ENCODE results near the gene ATRN. TPM values are rescaled to one million over a fixed set of nuclear protein-coding genes. Genes with fewer than 3 reads are reported as not detected.
"Not testable (repeated sequence)": the region's sequence is repeated elsewhere in the genome, so short reads cannot be mapped to it uniquely, and the experiment has no call there.

The ATRN gene
- polyA plus RNA-seq, 1 experiment: 59.7 TPM

DNA sequence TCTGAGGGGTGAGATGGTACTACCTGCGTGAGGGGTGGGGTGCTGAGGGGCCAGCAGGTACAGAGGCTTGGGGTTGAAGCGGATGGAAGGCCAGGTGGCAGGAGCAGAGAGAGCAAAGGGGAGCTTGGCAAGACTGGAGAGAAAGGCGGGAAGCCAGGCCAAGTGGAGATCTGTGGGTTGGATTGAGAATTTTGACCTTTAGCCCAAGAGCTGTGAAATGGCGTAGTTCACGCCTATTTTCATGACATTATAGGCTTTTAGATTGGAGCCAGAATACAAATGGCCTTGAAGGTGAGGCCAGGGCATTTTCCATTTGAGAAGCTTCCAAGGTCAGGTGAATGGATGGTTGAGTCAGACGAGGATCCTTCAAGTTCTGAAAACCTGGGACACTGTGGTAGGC, 2.5 kb downstream of the ATRN start:
- Histone ChIP-seq H3K27ac (ENCODE audit: low read depth, low read length) (no peak overlapping the region), H3K4me3 (ENCODE audit: low read depth, low read length) (no peak overlapping the region), H3K9me3 (ENCODE audit: control insufficient read depth, insufficient read depth, low read length) (no peaks in the 10 kb centered on the region), H3K27me3 (ENCODE audit: control insufficient read depth, insufficient read depth, low read length) (no peaks in the 10 kb centered on the region)
- ChIA-PET CTCF (interaction anchor here (0.7 to 1.0 kb wide), 2 partner anchors 86 to 90 kb away, joined by 3 to 5 read pairs; no protein-coding TSS in a partner anchor), POLR2A (no interaction called here)
- no peak for DNase-seq (ENCODE audit: low read depth, low spot score)
- TF ChIP-seq, protein P1, sequence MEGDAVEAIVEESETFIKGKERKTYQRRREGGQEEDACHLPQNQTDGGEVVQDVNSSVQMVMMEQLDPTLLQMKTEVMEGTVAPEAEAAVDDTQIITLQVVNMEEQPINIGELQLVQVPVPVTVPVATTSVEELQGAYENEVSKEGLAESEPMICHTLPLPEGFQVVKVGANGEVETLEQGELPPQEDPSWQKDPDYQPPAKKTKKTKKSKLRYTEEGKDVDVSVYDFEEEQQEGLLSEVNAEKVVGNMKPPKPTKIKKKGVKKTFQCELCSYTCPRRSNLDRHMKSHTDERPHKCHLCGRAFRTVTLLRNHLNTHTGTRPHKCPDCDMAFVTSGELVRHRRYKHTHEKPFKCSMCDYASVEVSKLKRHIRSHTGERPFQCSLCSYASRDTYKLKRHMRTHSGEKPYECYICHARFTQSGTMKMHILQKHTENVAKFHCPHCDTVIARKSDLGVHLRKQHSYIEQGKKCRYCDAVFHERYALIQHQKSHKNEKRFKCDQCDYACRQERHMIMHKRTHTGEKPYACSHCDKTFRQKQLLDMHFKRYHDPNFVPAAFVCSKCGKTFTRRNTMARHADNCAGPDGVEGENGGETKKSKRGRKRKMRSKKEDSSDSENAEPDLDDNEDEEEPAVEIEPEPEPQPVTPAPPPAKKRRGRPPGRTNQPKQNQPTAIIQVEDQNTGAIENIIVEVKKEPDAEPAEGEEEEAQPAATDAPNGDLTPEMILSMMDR (IDR thresholded peaks at IDR 0.05; ENCODE audit: low read depth, low read length): no peak

DNA sequence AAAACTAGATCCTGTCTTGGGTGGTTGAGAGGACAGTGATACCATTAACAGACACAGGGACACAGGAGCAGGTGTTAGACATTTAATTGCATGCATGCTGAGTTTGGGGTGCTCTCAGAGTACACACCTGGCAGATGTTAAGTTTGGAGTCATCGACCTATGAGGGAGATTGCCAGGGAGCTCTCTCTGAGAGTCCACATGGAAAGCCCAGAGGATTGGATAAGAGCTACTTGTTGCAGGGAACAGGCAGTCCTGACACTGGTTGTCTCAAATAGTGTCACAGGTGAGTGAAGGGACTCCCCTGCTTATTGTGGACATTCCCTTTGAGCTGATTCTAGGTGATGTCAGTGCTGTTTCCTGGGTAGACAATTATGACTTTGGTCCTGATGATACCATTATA, 3.1 kb downstream of the ATRN start:
- TF ChIP-seq, protein P1 (IDR thresholded peaks at IDR 0.05; ENCODE audit: low read depth, low read length): no peak
- Histone ChIP-seq H3K9me3 (ENCODE audit: control insufficient read depth, insufficient read depth, low read length) (no peaks in the 10 kb centered on the region), H3K27me3 (ENCODE audit: control insufficient read depth, insufficient read depth, low read length) (no peaks in the 10 kb centered on the region), H3K4me3 (ENCODE audit: low read depth, low read length) (no peak overlapping the region), H3K27ac (ENCODE audit: low read depth, low read length) (no peak overlapping the region)
- ChIA-PET POLR2A (no interaction called here), CTCF (no interaction called here)
- DNase-seq (ENCODE audit: low read depth, low spot score): no peak

- H3K27ac ChIP-seq (ENCODE audit: low read depth, low read length); H3K4me3 ChIP-seq (ENCODE audit: low read depth, low read length); H3K27me3 ChIP-seq (ENCODE audit: control insufficient read depth, insufficient read depth, low read length); DNase-seq (ENCODE audit: low read depth, low spot score); CTCF ChIA-PET; H3K9me3 ChIP-seq (ENCODE audit: control insufficient read depth, insufficient read depth, low read length); POLR2A ChIA-PET: not testable (repeated sequence)
Measured at GRCh38 chr20:3477003-3477860, 6.4 kb downstream of the ATRN start.

- Histone ChIP-seq H3K27me3 (ENCODE audit: control insufficient read depth, insufficient read depth, low read length) (no peaks in the 10 kb centered on the region), H3K9me3 (ENCODE audit: control insufficient read depth, insufficient read depth, low read length) (no peaks in the 10 kb centered on the region), H3K27ac (ENCODE audit: low read depth, low read length) (no peak overlapping the region), H3K4me3 (ENCODE audit: low read depth, low read length) (no peak overlapping the region)
- no peak for DNase-seq (ENCODE audit: low read depth, low spot score)
- CTCF ChIA-PET: no interaction called here
- TF ChIP-seq, protein P1 (IDR thresholded peaks at IDR 0.05; ENCODE audit: low read depth, low read length): no peak
- POLR2A ChIA-PET: no interaction called here
Measured at GRCh38 chr20:3477861-3478544, 7.2 kb downstream of the ATRN start.

- ChIA-PET CTCF (no interaction called here), POLR2A (no interaction called here)
- Histone ChIP-seq H3K4me3 (ENCODE audit: low read depth, low read length) (no peak overlapping the region), H3K27me3 (ENCODE audit: control insufficient read depth, insufficient read depth, low read length) (no peaks in the 10 kb centered on the region), H3K27ac (ENCODE audit: low read depth, low read length) (no peak overlapping the region), H3K9me3 (ENCODE audit: control insufficient read depth, insufficient read depth, low read length) (no peaks in the 10 kb centered on the region)
- no peak for DNase-seq (ENCODE audit: low read depth, low spot score)
- TF ChIP-seq, protein P1 (IDR thresholded peaks at IDR 0.05; ENCODE audit: low read depth, low read length): no peak
Measured at GRCh38 chr20:3479025-3479424, 8.2 kb downstream of the ATRN start.

All from AG04450 (cell line).